Measurements from ENCODE around the gene MTF2.

The MTF2 gene

DNA sequence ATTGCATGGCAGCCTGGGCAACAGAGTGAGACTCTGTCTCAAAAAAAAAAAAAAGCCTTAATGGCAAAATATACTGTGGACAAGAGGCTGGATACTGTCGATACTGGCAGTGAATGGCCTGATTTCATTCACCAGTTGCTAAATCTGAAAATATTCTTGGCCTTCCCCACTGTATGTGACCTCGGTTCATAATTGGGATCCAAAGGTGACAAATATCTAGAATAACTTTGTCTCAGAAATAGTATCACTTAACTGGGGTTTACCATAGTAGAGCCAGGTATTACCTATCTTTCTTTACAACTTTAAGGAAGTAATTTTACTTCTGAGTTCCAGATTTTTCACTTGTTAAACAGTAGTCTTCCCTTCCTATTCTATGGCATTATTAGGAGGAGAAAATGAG lies 8.4 kb downstream of the MTF2 start:
- DNase-seq = no peak

DNA sequence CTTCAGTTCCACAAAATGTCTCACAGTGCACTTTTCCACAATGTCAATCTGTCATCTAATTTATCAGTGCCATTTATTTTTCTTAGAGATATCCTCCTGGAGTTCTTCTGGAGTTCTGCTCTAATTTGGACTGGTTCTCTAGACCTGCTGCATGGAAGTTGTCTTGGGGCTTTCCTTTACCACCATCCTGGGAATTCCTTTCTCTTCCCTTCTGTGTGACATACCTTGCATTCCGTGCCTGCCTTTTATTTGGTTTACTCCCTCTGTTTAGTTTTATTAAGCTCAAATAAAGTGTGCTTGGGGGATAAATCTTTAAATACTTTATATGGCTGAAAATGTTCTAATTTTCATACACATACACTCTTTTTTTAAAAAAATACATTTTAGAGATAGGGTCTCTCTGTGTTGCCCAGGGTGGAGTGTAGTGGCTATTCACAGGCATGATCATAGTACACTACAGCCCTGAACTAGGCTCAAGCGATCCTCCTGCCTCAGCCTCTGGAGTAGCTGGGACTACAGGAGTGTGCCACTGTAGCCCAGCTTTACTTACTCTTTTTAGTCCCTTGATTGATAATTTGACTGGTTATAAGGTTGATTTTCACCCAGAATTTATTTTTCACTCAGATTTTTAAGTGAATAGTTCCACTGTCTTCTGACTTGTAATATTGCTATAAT lies 14.4 kb downstream of the MTF2 start:
- DNase-seq = no peak

DNA sequence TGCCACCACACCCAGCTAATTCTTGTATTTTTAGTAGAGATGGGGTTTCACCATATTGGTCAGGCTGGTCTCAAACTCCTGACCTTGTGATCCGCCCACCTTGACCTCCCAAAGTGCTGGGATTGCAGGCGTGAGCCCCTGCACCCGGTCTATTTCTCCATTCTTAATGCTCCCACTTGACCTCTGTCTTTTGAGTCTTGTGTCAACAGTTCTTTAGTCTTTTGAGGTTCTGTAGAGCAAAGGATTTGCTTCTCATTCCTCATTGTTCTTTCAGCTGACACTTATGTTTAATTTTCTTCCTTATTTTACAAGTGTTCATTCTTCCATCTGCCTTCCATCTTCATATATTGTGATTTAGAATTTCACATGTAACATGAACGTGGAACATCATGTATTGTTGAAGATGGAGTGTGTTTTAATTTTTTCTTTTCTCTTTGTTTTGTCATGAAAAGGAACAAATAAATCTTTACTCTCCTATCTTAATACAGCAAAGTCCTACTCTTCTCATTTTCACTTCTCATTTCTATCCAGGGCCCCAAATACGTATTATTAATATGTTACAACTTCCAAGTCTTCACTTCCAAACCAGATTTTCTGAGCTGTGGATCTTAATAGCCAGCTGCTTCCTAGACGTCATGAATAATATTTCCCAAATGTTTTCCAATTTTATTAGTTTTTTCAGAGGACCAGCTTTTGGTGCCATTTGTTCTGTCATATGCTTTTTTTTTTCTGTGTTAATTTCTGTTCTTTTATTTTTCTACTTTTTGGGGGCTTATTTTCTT lies 16.9 kb downstream of the MTF2 start:
- no peak for DNase-seq

DNA sequence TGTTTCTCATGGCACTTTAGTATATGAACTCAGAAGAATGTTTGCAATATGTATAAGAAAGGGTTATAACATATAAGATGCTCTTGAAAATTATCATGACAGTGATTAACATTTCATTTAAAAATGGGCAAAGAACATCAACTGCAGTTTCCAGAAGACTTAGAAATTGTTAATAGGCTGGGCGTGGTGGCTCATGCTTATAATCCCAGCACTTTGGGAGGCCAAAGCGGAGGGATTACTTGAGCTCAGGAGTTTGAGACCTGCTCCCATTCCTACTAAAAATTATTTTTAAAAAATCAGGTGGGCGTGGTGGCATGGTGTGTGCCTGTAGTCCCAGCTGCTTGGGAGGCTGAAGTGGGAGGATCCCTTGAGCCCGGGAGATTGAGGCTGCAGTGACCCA lies 23.1 kb downstream of the MTF2 start:
- DNase-seq = no peak

DNA sequence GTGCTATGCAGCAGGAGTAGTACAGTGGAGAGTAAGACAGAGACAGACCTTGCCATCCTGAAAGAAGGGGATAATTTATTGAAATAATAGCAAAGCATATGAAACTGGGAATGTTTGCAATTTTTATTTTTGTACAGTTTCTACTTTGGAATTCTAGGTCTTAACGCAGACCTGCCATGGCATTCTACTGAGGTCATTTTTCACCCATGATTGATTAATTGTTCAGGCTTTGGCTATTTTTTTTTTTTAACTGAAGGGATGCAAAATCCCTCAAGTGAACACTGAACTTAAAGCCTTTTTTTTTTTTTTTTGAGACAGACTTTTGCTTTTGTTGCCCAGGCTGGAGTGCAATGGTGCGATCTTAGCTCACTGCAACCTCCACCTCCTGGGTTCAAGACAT lies 27.1 kb downstream of the MTF2 start:
- no peak for DNase-seq

DNA sequence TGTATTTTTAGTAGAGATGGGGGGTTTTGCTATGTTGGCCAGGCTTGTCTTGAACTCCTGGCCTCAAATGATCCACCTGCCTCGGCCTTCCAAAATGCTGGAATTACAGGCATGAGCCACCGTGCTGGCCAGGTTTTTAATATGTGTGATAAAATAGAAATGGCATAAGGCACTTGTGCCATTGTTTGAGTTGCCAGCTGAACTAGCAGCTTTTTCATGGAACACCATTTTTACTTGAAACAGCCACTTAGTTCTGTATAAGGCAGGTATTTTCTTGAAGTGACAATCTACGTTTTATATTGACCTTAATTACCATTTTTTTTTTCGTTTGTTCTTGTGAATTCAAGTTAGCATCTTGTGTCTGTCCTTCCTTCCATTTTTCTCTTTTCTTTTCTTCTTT lies 28.3 kb downstream of the MTF2 start:
- DNase-seq = no peak

DNA sequence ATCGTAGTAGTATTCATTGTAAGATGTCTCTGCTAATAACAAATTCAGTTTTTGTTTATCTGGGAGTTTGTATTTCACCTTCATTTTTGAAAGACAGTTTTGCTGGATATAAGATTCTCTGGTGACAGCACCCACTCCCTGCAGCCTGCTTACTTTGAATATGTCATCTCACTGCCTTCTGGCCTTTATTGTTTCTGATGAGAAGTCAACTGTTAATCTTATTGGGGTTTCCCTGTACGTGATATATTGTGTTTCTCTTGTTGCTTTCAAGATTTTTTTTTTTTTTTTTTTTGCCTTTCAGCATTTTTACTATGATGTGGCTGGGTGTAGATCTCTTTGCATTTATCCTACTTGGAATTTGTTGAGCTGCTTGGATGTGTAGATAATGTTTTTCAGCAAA lies 29.3 kb downstream of the MTF2 start:
- DNase-seq = no peak

DNA sequence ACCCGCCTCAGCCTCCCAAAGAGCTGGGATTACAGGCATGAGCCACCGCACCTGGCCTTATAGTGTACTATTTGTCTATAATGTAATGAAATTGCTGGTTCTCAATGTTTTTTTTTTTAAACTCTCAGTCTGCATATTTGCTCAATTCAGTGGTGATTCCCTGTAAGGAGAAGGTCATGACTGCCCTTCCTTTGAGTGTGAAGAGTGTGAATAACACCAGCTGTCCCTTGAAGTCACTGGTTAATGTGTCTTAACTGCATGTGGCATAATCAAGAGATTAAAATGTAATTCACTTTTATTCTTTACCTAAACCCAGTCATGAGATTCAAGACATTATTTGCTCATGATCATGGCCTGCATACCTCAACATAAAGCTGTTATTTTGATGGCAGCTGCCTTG lies 30.5 kb downstream of the MTF2 start:
- no peak for DNase-seq

DNA sequence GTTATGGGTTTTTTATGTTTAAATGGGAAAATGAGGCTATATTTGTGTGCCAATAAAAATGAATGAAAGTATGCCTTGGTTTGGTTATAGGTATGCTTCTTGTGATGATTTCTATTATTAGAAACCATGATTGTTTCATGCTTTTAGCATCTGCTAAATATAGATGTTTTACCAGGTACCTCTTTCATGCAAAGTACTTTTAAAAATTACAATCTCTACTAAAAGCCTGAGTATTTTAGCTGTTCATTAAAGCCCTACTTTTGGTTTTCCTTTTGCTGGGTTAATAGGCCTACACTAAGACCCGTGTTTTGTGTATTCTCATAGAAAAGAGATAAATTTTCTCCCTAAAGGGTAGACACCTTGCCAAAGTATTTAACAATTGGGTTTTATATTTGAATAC lies 32.0 kb downstream of the MTF2 start:
- DNase-seq = no peak

DNA sequence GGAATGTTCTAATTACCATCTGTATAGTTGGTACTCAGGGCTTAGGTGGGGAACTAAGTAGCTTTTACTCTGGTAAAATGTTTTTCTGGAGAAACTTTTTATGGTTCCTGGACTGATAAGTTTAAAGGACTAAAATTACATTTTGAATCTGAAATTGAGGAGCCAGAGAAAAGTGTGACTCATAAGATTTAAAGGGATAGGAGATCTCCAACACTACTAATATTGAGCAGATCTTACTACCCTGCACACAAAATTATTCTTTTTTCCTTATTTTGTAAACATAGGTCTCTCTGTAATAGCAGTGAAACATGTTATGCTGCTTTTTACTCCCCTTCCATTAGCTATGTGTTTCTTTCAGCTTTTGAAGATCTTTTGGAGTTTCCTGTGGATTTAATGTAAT lies 32.5 kb downstream of the MTF2 start:
- no peak for DNase-seq

DNA sequence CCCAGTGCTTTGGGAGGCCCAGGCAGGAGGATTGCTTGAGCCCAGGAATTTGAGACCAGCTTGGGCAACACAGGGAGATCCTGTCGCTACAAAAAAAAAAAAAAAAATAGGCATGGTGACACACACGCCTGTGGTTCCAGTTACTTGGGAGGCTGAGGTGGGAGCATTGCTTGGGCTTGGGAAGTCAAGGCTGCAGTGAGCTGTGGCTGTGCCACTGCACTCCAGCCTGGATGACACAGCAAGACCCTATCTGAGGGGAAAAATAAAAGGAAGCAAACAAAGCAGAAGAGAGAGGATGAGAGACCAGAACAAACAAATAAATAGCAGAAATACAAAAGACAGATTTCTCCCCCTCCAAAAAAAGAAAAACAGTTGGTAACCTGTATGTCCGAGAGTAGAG lies 34.0 kb downstream of the MTF2 start:
- DNase-seq = no peak

DNA sequence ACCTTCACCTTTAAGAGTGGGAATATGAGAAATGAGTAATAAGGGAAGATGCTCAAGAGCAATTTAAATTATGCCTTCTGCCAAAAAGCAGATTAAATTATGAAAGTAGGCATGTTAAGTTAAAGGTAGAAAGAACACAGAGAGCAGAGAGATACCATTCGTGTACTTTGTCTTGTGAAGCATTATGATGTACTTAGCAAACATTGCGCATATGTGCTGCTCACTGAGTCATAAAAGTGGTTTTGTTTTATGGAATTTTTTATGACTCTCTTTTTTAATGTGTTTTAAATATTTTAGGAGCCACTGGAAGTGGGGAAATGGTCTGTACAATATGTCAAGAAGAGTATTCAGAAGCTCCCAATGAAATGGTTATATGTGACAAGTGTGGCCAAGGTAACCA lies 35.3 kb downstream of the MTF2 start:
- no peak for DNase-seq

DNA sequence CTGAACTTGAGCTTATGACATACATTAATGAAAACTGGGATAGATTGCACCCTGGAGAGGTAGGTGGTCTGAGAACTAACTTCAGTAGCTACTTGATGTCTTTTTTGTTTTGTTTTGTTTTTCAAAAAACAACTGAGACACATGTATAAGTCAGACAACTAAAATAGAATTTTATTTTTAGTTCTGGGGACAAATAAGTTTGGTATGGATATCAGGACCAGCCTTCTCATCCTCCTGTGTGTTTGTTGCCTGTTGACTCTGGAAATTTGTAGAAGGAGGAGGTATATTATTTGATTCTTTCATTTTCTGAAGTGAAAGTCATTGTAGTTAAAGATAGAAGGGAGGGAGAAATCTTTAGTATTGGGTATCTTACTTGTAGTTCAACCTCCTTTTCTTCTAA lies 41.5 kb downstream of the MTF2 start:
- no peak for DNase-seq

DNA sequence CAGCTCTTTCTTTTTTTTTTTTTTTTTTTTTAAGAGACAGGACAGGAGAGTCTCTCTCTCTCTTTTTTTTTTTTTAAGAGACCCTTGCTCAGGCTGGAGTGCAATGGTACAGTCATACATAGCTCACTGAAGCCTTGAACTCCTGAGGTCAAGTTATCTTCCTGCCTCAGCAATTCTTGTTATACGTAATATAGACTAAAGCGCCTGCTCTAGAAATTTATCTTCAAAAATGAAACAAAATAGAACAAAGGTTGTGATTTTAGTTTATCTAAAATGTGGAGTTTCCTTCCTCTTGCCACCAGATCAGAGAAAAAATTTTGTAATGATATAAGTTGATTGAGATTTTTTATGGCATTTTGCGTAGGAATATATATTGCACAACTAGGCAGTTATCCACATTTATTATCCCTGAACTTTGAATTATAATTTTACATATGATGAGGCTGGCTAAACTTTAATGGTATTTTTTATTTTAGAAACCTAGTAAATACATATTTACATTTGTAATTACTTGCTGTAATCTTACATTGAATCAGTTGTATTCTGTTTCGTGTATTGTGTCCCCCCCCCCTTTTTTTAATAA lies 44.2 kb downstream of the MTF2 start:
- DNase-seq = no peak

DNA sequence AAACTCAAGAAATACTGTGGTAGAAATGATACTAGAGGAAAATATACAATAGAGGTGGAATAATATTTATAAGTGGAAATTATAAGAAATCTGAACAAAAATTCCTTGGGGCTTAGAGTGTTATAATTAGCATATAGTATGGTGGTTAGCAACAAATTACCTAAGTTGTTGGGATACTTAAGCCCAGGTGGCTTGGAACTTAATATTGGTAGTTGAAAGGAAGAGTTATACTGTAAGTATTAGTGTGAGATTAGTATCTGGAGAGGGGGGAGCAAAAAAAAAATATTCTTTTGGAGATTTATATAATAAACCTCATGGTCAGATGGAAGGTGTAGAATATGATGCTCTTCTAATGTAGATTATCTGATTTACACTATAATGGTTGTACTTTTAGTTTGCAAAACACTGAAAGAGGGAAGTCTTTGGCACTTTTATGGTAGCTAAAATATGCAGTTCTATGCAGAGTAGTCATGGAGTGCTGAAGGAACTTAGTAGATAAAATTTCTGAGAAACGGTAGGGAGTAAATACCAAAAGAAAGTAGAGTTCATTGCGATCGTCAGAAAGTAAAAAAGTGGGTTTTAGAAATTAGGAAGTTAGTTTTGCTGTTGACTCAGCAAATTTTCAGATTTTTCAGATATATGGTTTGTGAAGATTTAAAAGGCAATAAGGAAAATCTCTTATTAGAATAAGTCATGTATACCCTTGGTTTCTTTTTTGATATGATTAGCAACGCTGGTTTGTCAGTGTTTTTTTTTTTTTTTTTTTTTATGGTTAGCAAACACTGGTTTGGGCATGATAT lies 45.7 kb downstream of the MTF2 start:
- DNase-seq = no peak

DNA sequence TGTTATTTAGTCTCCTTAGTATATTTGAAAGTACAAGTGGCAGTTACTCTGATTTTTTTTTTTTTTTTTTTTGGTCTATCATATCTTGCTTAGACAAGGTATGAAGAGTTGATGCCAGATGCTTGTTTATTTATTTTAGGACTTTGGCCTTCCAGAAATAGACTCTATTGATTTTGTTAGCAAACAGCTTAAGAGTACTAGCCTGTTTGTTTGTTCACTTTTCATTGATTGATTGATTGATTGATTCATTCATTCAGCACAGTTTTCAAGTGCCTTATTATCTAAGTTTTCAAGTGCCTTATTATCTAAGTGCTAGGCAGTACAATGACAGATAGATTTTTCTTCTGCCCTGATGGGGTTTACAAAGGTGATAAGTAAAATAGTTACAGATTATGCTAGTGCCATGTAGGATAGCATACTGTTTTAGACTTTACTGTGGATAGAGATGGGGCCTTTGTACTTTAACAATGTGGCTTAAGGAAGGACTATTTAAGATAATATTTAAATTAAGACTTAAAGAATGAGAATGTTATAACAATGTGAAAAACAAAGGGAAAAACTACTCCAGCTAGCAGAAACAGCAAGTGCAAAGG lies 50.5 kb downstream of the MTF2 start:
- no peak for DNase-seq

DNA sequence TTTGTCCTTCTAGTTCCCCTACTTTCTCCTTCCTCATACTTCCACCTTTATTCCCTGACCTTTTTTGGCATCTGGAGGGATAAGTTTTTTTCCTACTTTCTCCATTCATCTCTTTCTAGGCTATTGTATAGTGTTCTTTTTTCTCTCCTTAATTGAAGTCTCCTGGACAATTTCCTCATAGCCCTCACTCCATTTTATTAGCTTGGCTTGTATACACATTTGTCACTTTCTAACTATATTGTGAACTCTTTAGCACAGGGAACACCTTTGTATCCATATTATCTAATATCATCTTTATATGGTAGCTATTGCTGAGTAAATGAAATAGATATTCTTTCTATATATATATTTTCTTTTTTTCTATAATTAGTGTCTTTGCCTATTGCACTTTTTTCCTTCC lies 53.6 kb downstream of the MTF2 start:
- DNase-seq = no peak

DNA sequence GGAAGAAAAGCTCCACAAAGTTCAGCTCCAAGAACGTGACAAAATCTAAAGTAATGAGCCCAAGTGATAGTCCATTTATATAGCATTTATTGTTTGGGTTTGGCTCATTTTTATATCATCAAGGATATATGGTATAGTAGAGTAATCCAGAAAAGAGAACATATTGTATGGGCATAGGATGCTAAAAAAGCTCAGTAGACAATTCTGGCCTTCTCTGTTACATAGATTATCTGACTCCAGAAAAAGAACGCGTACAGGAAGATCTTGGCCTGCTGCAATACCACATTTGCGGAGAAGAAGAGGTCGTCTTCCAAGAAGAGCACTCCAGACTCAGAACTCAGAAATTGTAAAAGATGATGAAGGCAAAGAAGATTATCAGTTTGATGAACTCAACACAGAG lies 57.4 kb downstream of the MTF2 start:
- DNase-seq = no peak

DNA sequence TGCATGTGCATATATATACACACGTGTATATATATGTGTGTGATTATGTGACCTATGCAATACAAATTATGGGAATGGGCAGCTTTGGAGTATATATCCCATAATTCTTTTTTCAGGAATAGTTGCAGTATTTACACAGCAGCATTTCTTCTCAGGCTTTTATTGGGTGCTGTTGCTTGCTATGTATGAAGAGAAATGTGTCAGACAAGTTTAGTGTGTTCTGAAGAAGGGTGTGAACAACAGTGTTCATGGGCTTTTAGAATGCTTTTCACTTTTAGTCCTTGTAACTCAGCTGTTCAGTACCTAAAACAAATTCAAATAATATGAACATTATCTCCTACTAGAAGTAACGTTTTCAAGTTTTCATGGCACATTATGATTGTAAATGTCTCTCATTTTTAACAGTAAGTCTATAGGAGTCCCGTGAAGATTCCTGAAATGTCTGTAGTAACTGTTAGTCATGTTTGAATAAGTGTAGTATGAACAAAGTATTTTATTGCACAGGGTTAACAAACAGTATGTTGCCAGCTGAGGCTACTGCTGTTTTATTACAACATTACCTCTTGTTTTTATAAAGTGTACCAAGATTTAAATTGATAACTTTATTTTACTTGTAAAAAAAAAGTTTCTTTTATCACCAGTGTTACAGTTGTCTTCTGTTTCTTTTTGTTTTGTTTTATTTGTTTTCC lies 58.7 kb downstream of the MTF2 start:
- DNase-seq = no peak

DNA sequence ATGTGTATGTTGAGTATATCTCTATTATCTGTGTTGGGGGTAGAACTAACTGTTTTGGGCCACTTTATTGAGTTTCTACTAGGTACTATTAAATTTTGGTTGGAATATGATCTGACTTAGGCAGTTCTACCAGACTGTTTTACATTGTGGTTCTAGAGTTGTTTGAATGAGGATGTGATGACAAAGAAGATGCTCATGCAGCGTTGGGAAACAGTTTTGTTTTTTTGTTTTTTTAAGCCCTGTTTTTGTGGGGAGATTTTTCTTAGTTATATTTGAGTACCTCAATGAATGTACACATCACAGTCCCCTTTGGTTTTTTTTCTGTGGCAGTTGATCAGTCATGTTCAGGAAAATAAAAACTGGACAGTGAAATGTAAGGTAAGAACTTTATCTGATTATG lies 61.0 kb downstream of the MTF2 start:
- DNase-seq = no peak

DNA sequence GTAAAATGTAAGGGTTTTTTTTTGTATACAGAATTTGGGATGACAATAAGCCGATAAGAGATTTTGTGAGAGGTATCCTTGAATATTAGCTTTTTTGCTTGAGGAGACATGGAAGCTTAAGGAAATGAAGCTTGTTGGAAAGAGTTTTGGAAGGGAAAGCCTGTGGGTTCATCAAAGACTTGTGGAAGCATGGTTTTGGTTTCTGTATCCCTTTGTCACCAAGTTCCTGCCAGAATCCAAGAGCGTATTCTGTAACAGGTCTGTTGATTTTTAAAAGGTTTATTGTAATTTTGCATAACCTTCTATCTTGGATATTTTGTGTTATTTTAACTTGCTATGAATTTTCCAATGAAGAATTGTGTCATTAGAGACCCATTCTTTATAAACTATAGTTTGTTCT lies 63.1 kb downstream of the MTF2 start:
- no peak for DNase-seq

DNA sequence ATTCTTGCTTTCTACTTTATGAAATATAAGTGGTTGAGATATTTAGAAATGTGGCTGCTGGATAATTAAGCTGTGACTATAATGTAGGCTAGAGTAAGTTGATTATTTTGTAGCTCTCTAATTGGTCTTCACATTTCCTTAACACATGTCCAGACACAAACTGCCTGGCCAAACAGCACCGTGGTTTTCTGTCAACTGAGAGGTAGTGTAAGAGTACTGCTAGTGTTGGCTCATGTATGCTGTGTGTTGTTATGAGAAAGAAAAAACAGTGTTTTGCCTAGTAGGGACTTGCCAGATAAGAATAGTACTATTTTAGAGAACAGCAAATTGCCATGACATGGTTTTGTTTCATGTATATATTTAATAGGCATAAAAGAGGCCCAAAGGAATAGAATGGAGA lies 64.1 kb downstream of the MTF2 start:
- DNase-seq = no peak

DNA sequence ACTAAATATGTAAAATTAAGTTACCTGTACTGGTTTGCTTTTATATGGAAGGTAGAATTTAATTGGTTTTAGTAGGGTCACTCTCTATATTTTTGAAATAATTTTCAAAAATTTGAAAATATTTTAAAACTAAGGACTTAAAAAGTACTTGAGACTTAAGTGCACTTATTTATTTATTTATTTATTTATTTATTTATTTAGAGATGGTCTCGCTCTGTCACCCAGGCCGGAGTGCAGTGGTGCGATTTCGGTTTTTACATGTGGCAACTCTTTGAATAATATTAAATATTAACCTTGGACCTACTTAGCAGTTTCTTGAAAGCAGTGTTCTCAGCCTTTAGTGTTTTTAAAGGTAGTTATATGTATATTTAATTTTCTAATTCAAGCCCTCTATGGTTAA lies 64.7 kb downstream of the MTF2 start:
- no peak for DNase-seq

All from CD4-positive, alpha-beta T cell treated with Interleukin-17A for 1 hour (primary cell).